ENCODE results near the gene TOB1. TPM values are rescaled to one million over a fixed set of nuclear protein-coding genes. Genes with fewer than 3 reads are reported as not detected.

TOB1 gene
- total RNA-seq, 1 experiment from 2014 or later: 86.0 TPM

DNA sequence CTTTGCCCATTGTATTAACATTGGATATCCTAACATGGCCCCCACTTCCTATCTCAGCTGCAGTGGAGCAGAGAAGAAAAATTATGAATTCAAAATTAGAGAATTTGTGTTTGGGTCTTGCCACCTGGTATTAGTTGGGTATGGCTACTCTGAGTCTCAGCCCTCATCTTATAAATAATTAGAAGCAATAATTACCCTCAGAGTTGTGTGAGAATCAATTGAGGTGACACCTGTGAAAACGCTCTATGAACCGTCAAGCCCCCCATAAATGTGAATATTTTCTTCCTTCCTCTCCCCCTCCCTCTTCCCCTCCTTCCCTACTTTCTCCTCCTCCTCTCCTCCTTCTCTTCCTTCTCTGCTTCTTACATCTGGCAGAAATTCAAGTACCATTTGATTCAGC is 8.9 kb upstream of the TOB1 start:
- Histone ChIP-seq H3K9me2 (ENCODE audit: insufficient read depth) (no peaks in the 10 kb centered on the region), H3K27ac (ENCODE audit: low read depth, low read length) (no peak overlapping the region), H2AFZ (ENCODE audit: low read depth, low read length, poor library complexity, severe bottlenecking) (no peak overlapping the region), H3K27me3 (ENCODE audit: insufficient read depth, low read length) (no peaks in the 10 kb centered on the region), H3K36me3 (ENCODE audit: control insufficient read depth in 1 of 2, insufficient read depth in 2 of 2, low read length in 2 of 2) (no peaks in the 10 kb centered on the region), H4K20me1 (ENCODE audit: insufficient read depth) (no peaks in the 10 kb centered on the region), H3K4me3 (replicated peaks in 1 of 2; ENCODE audit: low read depth in 1 of 2, low read length in 2 of 2) (no peak overlapping the region), H3K9ac (ENCODE audit: low read length) (no peak overlapping the region), H3K79me2 (ENCODE audit: insufficient read depth, low read length) (no peaks in the 10 kb centered on the region), H3K4me1 (ENCODE audit: control insufficient read depth in 1 of 2, insufficient read depth in 2 of 2, low read length in 2 of 2) (no peaks in the 10 kb centered on the region), H3K9me3 (ENCODE audit: control insufficient read depth in 1 of 2, insufficient read depth in 1 of 2, low read depth in 1 of 2, low read length in 2 of 2) (peaks cover 0 to 11% of the 10 kb centered on the region in 2 experiments; a peak in 1 of 4 replicates), H3K4me2 (ENCODE audit: low read length) (no peak overlapping the region)
- no TSS peak for BruUV-seq (replicated peaks)
- ChIA-PET POLR2A (interaction anchor here (1.2 kb wide), 1 partner anchor 9 kb away, joined by 6 read pairs; the partner anchor contains the start of gene TOB1), CTCF (interaction anchor here (0.9 kb wide), 1 partner anchor 9 kb away, joined by 5 read pairs; the partner anchor contains the start of gene TOB1), RAD21 (ENCODE audit: low non-redundant PET in 1 of 2, low total read pairs in 2 of 2, uncharacterized antibody in 2 of 2, unreplicated experiment in 2 of 2) (no interaction called here)
- DNase-seq (ENCODE audit: low read depth, low spot score) (no peak), ATAC-seq (no peak)
- intact Hi-C loops (cut with micrococcal nuclease): no loop called here
- TF ChIP-seq, protein P1, sequence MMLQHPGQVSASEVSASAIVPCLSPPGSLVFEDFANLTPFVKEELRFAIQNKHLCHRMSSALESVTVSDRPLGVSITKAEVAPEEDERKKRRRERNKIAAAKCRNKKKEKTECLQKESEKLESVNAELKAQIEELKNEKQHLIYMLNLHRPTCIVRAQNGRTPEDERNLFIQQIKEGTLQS (IDR thresholded peaks at IDR 0.05): no peak
- no peak for TF ChIP-seq RAD21 (IDR thresholded peaks at IDR 0.05; ENCODE audit: low read depth)
- TF ChIP-seq EGR1 (IDR thresholded peaks at IDR 0.05; ENCODE audit: low read depth): no peak
- TF ChIP-seq EZH2phosphoT487 (IDR thresholded peaks at IDR 0.05; ENCODE audit: borderline replicate concordance): no peak
- no peak for TF ChIP-seq ZNF274 (IDR thresholded peaks at IDR 0.05; ENCODE audit: low read depth, low read length)
- TF ChIP-seq SP1 (IDR thresholded peaks at IDR 0.05; ENCODE audit: low read depth): no peak
- TF ChIP-seq TCF7L2 (IDR thresholded peaks at IDR 0.05; ENCODE audit: borderline replicate concordance, extremely low read depth, insufficient read depth, insufficient read length): no peak
- TF ChIP-seq, protein P2, sequence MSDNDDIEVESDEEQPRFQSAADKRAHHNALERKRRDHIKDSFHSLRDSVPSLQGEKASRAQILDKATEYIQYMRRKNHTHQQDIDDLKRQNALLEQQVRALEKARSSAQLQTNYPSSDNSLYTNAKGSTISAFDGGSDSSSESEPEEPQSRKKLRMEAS (IDR thresholded peaks at IDR 0.05): no peak

DNA sequence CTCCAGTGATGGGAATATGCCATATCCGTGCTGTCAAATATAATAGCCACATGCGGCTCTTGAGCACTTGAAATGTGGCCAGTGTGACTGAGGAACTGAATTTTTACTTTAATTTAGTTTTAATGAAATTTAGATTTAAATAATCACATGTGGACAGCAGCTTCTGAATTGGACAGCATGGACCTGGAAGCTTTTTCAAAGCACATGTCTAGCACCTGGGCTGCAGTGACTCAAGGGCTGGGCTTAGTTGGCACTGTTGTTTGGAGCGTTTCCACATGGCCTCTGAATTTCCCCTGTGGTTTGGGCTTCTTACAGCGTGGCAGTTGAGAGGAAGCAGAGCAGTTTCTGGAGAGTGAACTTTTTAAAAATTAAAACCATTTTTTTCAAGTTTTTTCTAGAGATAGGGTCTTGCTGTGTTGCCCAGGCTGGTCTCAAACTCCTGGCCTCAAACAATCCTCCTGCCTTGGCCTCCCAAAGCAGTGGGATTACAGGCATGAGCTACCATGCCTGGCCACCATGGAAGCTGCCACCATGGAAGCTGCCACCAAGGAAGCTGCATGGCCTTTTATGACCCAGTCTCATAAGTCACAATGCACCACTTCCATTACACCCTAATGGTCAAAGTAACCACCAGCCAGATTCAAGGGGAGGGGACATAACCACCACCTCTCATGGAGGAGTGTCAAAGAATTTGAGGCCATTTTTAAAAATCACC is 6.7 kb upstream of the TOB1 start:
- Histone ChIP-seq H3K9me3 (ENCODE audit: control insufficient read depth in 1 of 2, insufficient read depth in 1 of 2, low read depth in 1 of 2, low read length in 2 of 2) (no peaks in the 10 kb centered on the region), H2AFZ (ENCODE audit: low read depth, low read length, poor library complexity, severe bottlenecking) (no peak overlapping the region), H3K4me3 (replicated peaks in 1 of 2; ENCODE audit: low read depth in 1 of 2, low read length in 2 of 2) (no peak overlapping the region), H4K20me1 (ENCODE audit: insufficient read depth) (no peaks in the 10 kb centered on the region), H3K9ac (ENCODE audit: low read length) (no peak overlapping the region), H3K4me2 (ENCODE audit: low read length) (no peak overlapping the region), H3K27ac (ENCODE audit: low read depth, low read length) (no peak overlapping the region), H3K36me3 (ENCODE audit: control insufficient read depth in 1 of 2, insufficient read depth in 2 of 2, low read length in 2 of 2) (no peaks in the 10 kb centered on the region), H3K27me3 (ENCODE audit: insufficient read depth, low read length) (no peaks in the 10 kb centered on the region), H3K9me2 (ENCODE audit: insufficient read depth) (no peaks in the 10 kb centered on the region), H3K79me2 (ENCODE audit: insufficient read depth, low read length) (no peaks in the 10 kb centered on the region), H3K4me1 (ENCODE audit: control insufficient read depth in 1 of 2, insufficient read depth in 2 of 2, low read length in 2 of 2) (peaks cover 8% of the 10 kb centered on the region in 2 experiments)
- CTCF ChIA-PET: interaction anchor here (0.8 kb wide), 1 partner anchor 9 kb away, joined by 3 read pairs; no protein-coding TSS in a partner anchor
- BruUV-seq (replicated peaks): no TSS peak
- RAD21 ChIA-PET (ENCODE audit: low non-redundant PET in 1 of 2, low total read pairs in 2 of 2, uncharacterized antibody in 2 of 2, unreplicated experiment in 2 of 2): no interaction called here
- POLR2A ChIA-PET: no interaction called here
- ATAC-seq: no peak
- no peak for DNase-seq (ENCODE audit: low read depth, low spot score)
- intact Hi-C loops (cut with micrococcal nuclease): no loop called here
- TF ChIP-seq ZNF274 (IDR thresholded peaks at IDR 0.05; ENCODE audit: low read depth, low read length) (no peak), SP1 (IDR thresholded peaks at IDR 0.05; ENCODE audit: low read depth) (no peak), RAD21 (IDR thresholded peaks at IDR 0.05; ENCODE audit: low read depth) (no peak)
